DOHH2 (cell line): ENCODE data around the gene ACACB.

ENCODE experiments used
- H3F3A ChIP-seq: fragments of 200-600 bp; sonication (generic), shearing (Covaris generic); 2 replicates; pipeline ENCODE4 v1.6.0; 2016; ENCODE audit warnings: antibody characterized with exemption, mild to moderate bottlenecking; ENCODE audit not compliant: control insufficient read depth, insufficient read depth
- H3K27ac ChIP-seq: fragments of 200-600 bp; sonication (generic); 2 replicates; pipeline ENCODE4 v1.5.1; 2014; ENCODE audit warnings: low read depth, mild to moderate bottlenecking, low read length, moderate library complexity
- H3K27me3 ChIP-seq: fragments of 200-600 bp; sonication (generic); 2 replicates; pipeline ENCODE4 v1.6.1; 2014; ENCODE audit warnings: mild to moderate bottlenecking, low read length, mixed read lengths; ENCODE audit not compliant: control insufficient read depth
- H3K36me3 ChIP-seq: fragments of 200-600 bp; sonication (generic); 2 replicates; pipeline ENCODE4 v1.6.1; 2014; ENCODE audit warnings: mild to moderate bottlenecking, low read length, moderate library complexity, mixed read lengths; ENCODE audit not compliant: control insufficient read depth
- H3K4me1 ChIP-seq: fragments of 200-600 bp; sonication (generic); 2 replicates; pipeline ENCODE4 v1.6.1; 2014; ENCODE audit warnings: mild to moderate bottlenecking, low read length, mixed read lengths; ENCODE audit not compliant: control insufficient read depth
- H3K4me2 ChIP-seq: fragments of 200-600 bp; sonication (generic); 2 replicates; pipeline ENCODE4 v1.6.0; 2014; ENCODE audit warnings: mild to moderate bottlenecking, low read length, moderate library complexity
- H3K4me3 ChIP-seq: fragments of 200-600 bp; sonication (generic); 2 replicates; pipeline ENCODE4 v1.5.1; 2014; ENCODE audit warnings: mild to moderate bottlenecking, low read length, mixed read lengths
- H3K79me2 ChIP-seq: fragments of 200-600 bp; sonication (generic); 2 replicates; pipeline ENCODE4 v1.6.1; 2014; ENCODE audit warnings: mild to moderate bottlenecking, low read length, mixed read lengths; ENCODE audit not compliant: control insufficient read depth
- H3K9me2 ChIP-seq: fragments of 200-600 bp; sonication (generic); replicated peaks from 2 replicates; pipeline ENCODE4 v1.6.1; 2014; ENCODE audit warnings: mild to moderate bottlenecking, low read length, mixed read lengths; ENCODE audit not compliant: control insufficient read depth
- H3K9me3 ChIP-seq: fragments of 200-600 bp; sonication (generic); 2 replicates; pipeline ENCODE4 v1.6.1; 2014; ENCODE audit warnings: antibody characterized with exemption, low read length, mixed read lengths; ENCODE audit not compliant: control insufficient read depth, insufficient read depth
- H4K20me1 ChIP-seq: fragments of 200-600 bp; sonication (generic); 2 replicates; pipeline ENCODE4 v1.6.0; 2014; ENCODE audit warnings: low read depth, mild to moderate bottlenecking, antibody characterized with exemption, low read length, moderate library complexity; ENCODE audit not compliant: control insufficient read depth, insufficient read depth
- CTCF ChIP-seq: fragments of 200-600 bp; sonication (generic); IDR thresholded peaks from one replicate; pipeline ENCODE4 v1.5.1; 2014; ENCODE audit warnings: antibody characterized with exemption, mild to moderate bottlenecking, low read depth, low read length; ENCODE audit not compliant: poor library complexity, severe bottlenecking
- EZH2phosphoT487 ChIP-seq: fragments of 200-600 bp; sonication (generic); IDR thresholded peaks from 2 replicates; pipeline ENCODE4 v1.6.1; 2017; ENCODE audit warnings: borderline replicate concordance, mild to moderate bottlenecking, antibody characterized with exemption, low read length, moderate library complexity, mixed read lengths

The ACACB gene

GRCh38 chr12:109258607-109259544, 142.5 kb downstream of the ACACB start:
- Histone ChIP-seq H3K4me3 (no peak overlapping the region), H3K27me3 (no peaks in the 10 kb centered on the region), H3K79me2 (no peaks in the 10 kb centered on the region), H3K4me2 (no peak overlapping the region), H3K36me3 (no peaks in the 10 kb centered on the region), H3F3A (no peaks in the 10 kb centered on the region), H3K27ac (no peak overlapping the region), H3K9me3 (no peaks in the 10 kb centered on the region), H4K20me1 (no peaks in the 10 kb centered on the region), H3K4me1 (no peaks in the 10 kb centered on the region), H3K9me2 (no peaks in the 10 kb centered on the region)
- TF ChIP-seq EZH2phosphoT487: no peak
- no peak for TF ChIP-seq CTCF

GRCh38 chr12:109259545-109259895, 143.1 kb downstream of the ACACB start:
- Histone ChIP-seq H3K4me3 (no peak overlapping the region), H3K27me3 (no peaks in the 10 kb centered on the region), H3K36me3 (no peaks in the 10 kb centered on the region), H3K9me3 (no peaks in the 10 kb centered on the region), H3K9me2 (no peaks in the 10 kb centered on the region), H3K27ac (no peak overlapping the region), H3K4me2 (no peak overlapping the region), H4K20me1 (no peaks in the 10 kb centered on the region), H3K4me1 (no peaks in the 10 kb centered on the region), H3F3A (no peaks in the 10 kb centered on the region), H3K79me2 (no peaks in the 10 kb centered on the region)
- TF ChIP-seq EZH2phosphoT487 (no peak), CTCF (no peak)

DNA sequence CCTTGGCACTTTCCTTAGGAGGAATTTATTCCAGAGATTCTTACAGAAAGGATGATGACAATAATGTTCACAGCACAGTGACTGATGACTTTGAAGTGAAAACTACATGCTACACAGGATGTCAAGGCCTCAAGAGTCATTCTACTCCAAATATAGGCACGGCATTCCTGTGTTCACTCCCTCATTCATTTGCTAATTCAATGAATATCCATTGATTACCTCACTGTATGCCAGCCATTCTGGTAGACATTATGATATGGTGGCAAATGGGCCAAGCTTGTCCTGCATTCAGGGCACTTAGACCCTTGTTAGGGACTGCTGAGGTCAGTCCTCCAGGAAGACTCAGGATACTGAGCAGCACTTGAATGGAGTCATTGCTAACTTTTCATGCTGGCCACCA, 144.7 kb downstream of the ACACB start:
- Histone ChIP-seq H3K9me3 (no peaks in the 10 kb centered on the region), H3K27ac (no peak overlapping the region), H3K36me3 (no peaks in the 10 kb centered on the region), H3K4me2 (no peak overlapping the region), H3K4me3 (no peak overlapping the region), H3K4me1 (no peaks in the 10 kb centered on the region), H3F3A (no peaks in the 10 kb centered on the region), H3K9me2 (no peaks in the 10 kb centered on the region), H3K27me3 (no peaks in the 10 kb centered on the region), H4K20me1 (no peaks in the 10 kb centered on the region), H3K79me2 (no peaks in the 10 kb centered on the region)
- TF ChIP-seq EZH2phosphoT487 (no peak), CTCF (no peak)
